ENCODE data around the gene PUS7L. TPM values are rescaled to one million over a fixed set of nuclear protein-coding genes. Genes with fewer than 3 reads are reported as not detected.

The PUS7L gene
- total RNA-seq, 4 donors from 2014 or later = 5.3 to 22.2 (median 14.6) TPM

DNA sequence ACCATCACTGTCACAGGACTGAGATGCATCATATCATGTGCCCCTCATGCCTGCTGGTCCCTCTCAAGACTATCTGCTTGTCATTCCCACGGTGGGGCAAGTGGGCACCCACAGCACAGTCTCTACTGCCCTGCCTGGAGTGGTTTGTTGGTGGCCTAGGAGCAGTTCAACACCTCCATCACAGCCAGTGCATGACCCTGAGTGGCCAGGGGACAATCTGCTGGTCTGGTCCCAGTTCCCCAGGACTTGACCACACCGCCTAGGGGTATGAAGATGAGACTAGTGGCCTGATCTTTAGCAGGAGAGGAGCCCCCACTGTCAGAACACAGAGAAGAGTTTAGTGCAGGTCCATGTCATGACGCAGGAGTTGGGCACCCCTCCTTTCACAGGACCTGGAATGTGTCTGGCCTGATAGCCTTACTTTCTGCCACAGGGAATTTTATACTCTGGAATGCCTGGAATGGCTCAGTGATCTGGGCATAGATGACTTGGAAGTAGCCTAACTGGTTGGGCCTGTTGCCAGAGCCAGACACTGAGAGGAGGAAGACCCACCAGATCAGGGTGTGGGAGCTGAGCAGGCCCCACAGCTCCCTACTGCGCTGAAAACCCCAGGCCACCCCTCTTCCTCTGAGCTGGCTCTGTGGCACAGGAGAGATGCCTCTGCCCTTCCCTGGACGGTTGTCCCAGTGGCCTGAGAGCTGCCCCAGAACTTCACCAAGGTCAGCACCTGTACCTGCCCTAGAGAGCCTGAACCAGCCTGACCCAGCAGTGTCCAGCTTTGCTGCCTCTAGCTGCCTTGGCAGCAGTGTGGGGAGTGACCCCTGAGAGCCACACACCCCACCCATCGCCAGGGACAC is 83.3 kb downstream of the PUS7L start:
- H3K4me3 ChIP-seq = no peak overlapping the region
- no peak overlapping the region for H3K27ac ChIP-seq
- TF ChIP-seq, protein P1, sequence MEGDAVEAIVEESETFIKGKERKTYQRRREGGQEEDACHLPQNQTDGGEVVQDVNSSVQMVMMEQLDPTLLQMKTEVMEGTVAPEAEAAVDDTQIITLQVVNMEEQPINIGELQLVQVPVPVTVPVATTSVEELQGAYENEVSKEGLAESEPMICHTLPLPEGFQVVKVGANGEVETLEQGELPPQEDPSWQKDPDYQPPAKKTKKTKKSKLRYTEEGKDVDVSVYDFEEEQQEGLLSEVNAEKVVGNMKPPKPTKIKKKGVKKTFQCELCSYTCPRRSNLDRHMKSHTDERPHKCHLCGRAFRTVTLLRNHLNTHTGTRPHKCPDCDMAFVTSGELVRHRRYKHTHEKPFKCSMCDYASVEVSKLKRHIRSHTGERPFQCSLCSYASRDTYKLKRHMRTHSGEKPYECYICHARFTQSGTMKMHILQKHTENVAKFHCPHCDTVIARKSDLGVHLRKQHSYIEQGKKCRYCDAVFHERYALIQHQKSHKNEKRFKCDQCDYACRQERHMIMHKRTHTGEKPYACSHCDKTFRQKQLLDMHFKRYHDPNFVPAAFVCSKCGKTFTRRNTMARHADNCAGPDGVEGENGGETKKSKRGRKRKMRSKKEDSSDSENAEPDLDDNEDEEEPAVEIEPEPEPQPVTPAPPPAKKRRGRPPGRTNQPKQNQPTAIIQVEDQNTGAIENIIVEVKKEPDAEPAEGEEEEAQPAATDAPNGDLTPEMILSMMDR (IDR thresholded peaks at IDR 0.05) = no peak
- no peak for TF ChIP-seq POLR2A (IDR thresholded peaks at IDR 0.05)
- intact Hi-C loops (cut with DNase I) = no loop called here
- H3K4me1 ChIP-seq = no peaks in the 10 kb centered on the region
- H3K36me3 ChIP-seq = no peaks in the 10 kb centered on the region
- WGBS, 2 donors = 60% methylated on average over 3 of the region's 6 CpGs; no CpG with 5 or more reads in 1 of the 2 donors
- no peak for DNase-seq
- H3K27me3 ChIP-seq = no peaks in the 10 kb centered on the region
- no peaks in the 10 kb centered on the region for H3K9me3 ChIP-seq

DNA sequence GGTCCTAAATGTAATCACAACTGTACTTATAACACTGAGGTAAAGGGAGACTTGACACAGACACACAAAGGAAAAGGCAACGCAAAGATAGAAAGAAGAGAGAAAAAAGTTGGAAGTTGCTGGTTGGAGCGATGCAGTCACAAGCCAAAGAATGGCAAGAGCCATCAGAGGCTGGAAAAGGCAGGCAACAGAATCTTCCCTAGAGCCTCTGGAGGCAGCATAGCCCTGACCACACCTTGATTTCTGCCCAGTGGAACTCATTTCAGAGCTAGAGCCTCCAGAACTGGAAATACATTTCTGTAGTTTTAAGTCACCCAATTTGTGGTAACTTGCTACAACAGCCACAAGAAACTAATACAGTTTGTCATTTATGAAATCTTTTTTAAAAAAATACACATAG is 89.2 kb downstream of the PUS7L start:
- Histone ChIP-seq H3K9me3 (no peaks in the 10 kb centered on the region), H3K27me3 (no peaks in the 10 kb centered on the region), H3K27ac (no peak overlapping the region), H3K4me3 (no peak overlapping the region), H3K4me1 (no peaks in the 10 kb centered on the region), H3K36me3 (no peaks in the 10 kb centered on the region)
- no peak for DNase-seq
- TF ChIP-seq, protein P1 (IDR thresholded peaks at IDR 0.05) = no peak
- no peak for TF ChIP-seq POLR2A (IDR thresholded peaks at IDR 0.05)
- intact Hi-C loops (cut with DNase I) = no loop called here
- 62 to 90% methylated on average over 2 of the region's 2 CpGs for WGBS, 2 donors

Other genes starting within 250 kb of the PUS7L start
- not detected for gene ADAMTS20, start 206.6 kb downstream of the PUS7L start, total RNA-seq
- 10 to 100 TPM; 19.8 to 26.3 (median 22.5) TPM for gene IRAK4, start 161 bp upstream of the PUS7L start, total RNA-seq
- 100 to 1,000 TPM; 112 to 230 (median 194) TPM for gene TWF1, start 47.5 kb upstream of the PUS7L start, total RNA-seq
- gene TMEM117, start 77.3 kb upstream of the PUS7L start, total RNA-seq = 10 to 100 TPM; 15.8 to 42.2 (median 24.0) TPM